Skeletal muscle satellite cell (primary cell): ENCODE results near the gene CDS2.

Experiments
- H3K27me3 ChIP-seq: 2 replicates; pipeline ENCODE4 v1.7.0; 2013; ENCODE audit warnings: low read length; ENCODE audit not compliant: control insufficient read depth, insufficient read depth
- H3K36me3 ChIP-seq: 2 replicates; pipeline ENCODE4 v1.7.0; 2013; ENCODE audit warnings: mild to moderate bottlenecking, control low read depth, low read length; ENCODE audit not compliant: insufficient read depth
- H3K4me1 ChIP-seq: 2 replicates; pipeline ENCODE4 v1.7.0; 2013; ENCODE audit warnings: low read length; ENCODE audit not compliant: control insufficient read depth, insufficient read depth
- H3K4me2 ChIP-seq: 2 replicates; pipeline ENCODE4 v1.7.0; 2013; ENCODE audit warnings: mild to moderate bottlenecking, low read length
- H3K4me3 ChIP-seq: 2 replicates; pipeline ENCODE4 v1.7.0; 2013; ENCODE audit warnings: low read length
- H3K9ac ChIP-seq: 2 replicates; pipeline ENCODE4 v1.7.0; 2013; ENCODE audit warnings: mild to moderate bottlenecking, low read depth, low read length, moderate library complexity
- H3K9me3 ChIP-seq: replicated peaks from 2 replicates; pipeline ENCODE4 v1.7.0; 2013; ENCODE audit warnings: mild to moderate bottlenecking, control low read depth, low read length

CDS2 gene

GRCh38 chr20:5203380-5203779 is 76.6 kb downstream of the CDS2 start:
- H3K4me1 ChIP-seq, result no peaks in the 10 kb centered on the region
- no peaks in the 10 kb centered on the region for H3K27me3 ChIP-seq
- H3K36me3 ChIP-seq, result no peaks in the 10 kb centered on the region
- H3K9ac ChIP-seq, result no peak overlapping the region
- H3K4me2 ChIP-seq, result no peak overlapping the region
- no peaks in the 10 kb centered on the region for H3K9me3 ChIP-seq
- H3K4me3 ChIP-seq, result no peak overlapping the region

- H3K9ac ChIP-seq, result no peak overlapping the region
- H3K4me2 ChIP-seq, result no peak overlapping the region
- H3K27me3 ChIP-seq, result no peaks in the 10 kb centered on the region
- H3K9me3 ChIP-seq, result no peaks in the 10 kb centered on the region
- H3K4me1 ChIP-seq, result no peaks in the 10 kb centered on the region
- no peak overlapping the region for H3K4me3 ChIP-seq
- no peaks in the 10 kb centered on the region for H3K36me3 ChIP-seq
Measured at GRCh38 chr20:5205348-5206210, 78.8 kb downstream of the CDS2 start.

- H3K9ac ChIP-seq, result no peak overlapping the region
- H3K4me3 ChIP-seq, result no peak overlapping the region
- H3K4me1 ChIP-seq, result no peaks in the 10 kb centered on the region
- no peaks in the 10 kb centered on the region for H3K27me3 ChIP-seq
- H3K4me2 ChIP-seq, result no peak overlapping the region
- H3K9me3 ChIP-seq, result no peaks in the 10 kb centered on the region
- peaks cover 2% of the 10 kb centered on the region for H3K36me3 ChIP-seq
Measured at GRCh38 chr20:5207138-5207537, 80.3 kb downstream of the CDS2 start.

- H3K9ac ChIP-seq, result no peak overlapping the region
- H3K4me1 ChIP-seq, result peaks cover 5% of the 10 kb centered on the region
- no peak overlapping the region for H3K4me2 ChIP-seq
- peaks cover 3% of the 10 kb centered on the region for H3K36me3 ChIP-seq
- H3K9me3 ChIP-seq, result no peaks in the 10 kb centered on the region
- H3K4me3 ChIP-seq, result no peak overlapping the region
- H3K27me3 ChIP-seq, result no peaks in the 10 kb centered on the region
Measured at GRCh38 chr20:5211803-5212714, 85.3 kb downstream of the CDS2 start.

- H3K9me3 ChIP-seq, result no peaks in the 10 kb centered on the region
- peaks cover 3% of the 10 kb centered on the region for H3K36me3 ChIP-seq
- H3K4me1 ChIP-seq, result peaks cover 5% of the 10 kb centered on the region
- H3K4me3 ChIP-seq, result no peak overlapping the region
- H3K4me2 ChIP-seq, result no peak overlapping the region
- no peak overlapping the region for H3K9ac ChIP-seq
- no peaks in the 10 kb centered on the region for H3K27me3 ChIP-seq
Measured at GRCh38 chr20:5212907-5213487, 86.2 kb downstream of the CDS2 start.

GRCh38 chr20:5214826-5215225 is 88.0 kb downstream of the CDS2 start:
- H3K9ac ChIP-seq, result no peak overlapping the region
- H3K4me3 ChIP-seq, result no peak overlapping the region
- no peaks in the 10 kb centered on the region for H3K27me3 ChIP-seq
- no peaks in the 10 kb centered on the region for H3K9me3 ChIP-seq
- H3K4me1 ChIP-seq, result peaks cover 5% of the 10 kb centered on the region
- H3K4me2 ChIP-seq, result no peak overlapping the region
- H3K36me3 ChIP-seq, result peaks cover 3% of the 10 kb centered on the region

- H3K9ac ChIP-seq, result no peak overlapping the region
- peaks cover 3% of the 10 kb centered on the region for H3K36me3 ChIP-seq
- H3K4me3 ChIP-seq, result no peak overlapping the region
- peaks cover 5% of the 10 kb centered on the region for H3K4me1 ChIP-seq
- no peak overlapping the region for H3K4me2 ChIP-seq
- no peaks in the 10 kb centered on the region for H3K27me3 ChIP-seq
- no peaks in the 10 kb centered on the region for H3K9me3 ChIP-seq
Measured at GRCh38 chr20:5215672-5216304, 89.0 kb downstream of the CDS2 start.

GRCh38 chr20:5216663-5217062 is 89.9 kb downstream of the CDS2 start:
- no peak overlapping the region for H3K4me2 ChIP-seq
- peaks cover 5% of the 10 kb centered on the region for H3K4me1 ChIP-seq

GRCh38 chr20:5217616-5218015 is 90.8 kb downstream of the CDS2 start:
- H3K4me3 ChIP-seq, result no peak overlapping the region
- H3K4me1 ChIP-seq, result peaks cover 5% of the 10 kb centered on the region
- no peak overlapping the region for H3K4me2 ChIP-seq
- no peak overlapping the region for H3K9ac ChIP-seq
- H3K36me3 ChIP-seq, result no peaks in the 10 kb centered on the region
- no peaks in the 10 kb centered on the region for H3K27me3 ChIP-seq
- no peaks in the 10 kb centered on the region for H3K9me3 ChIP-seq

More at GRCh38 chr20:5216663-5217062, 89.9 kb downstream of the CDS2 start:
- H3K9ac ChIP-seq, result no peak overlapping the region
- peaks cover 3% of the 10 kb centered on the region for H3K36me3 ChIP-seq
- H3K4me3 ChIP-seq, result no peak overlapping the region
- H3K27me3 ChIP-seq, result no peaks in the 10 kb centered on the region
- H3K9me3 ChIP-seq, result no peaks in the 10 kb centered on the region

- no peak overlapping the region for H3K4me3 ChIP-seq
Measured at GRCh38 chr20:5220321-5221060, 93.7 kb downstream of the CDS2 start.

More at GRCh38 chr20:5220321-5221060, 93.7 kb downstream of the CDS2 start:
- Histone ChIP-seq H3K9me3 (no peaks in the 10 kb centered on the region), H3K27me3 (no peaks in the 10 kb centered on the region), H3K4me1 (peaks cover 5% of the 10 kb centered on the region), H3K9ac (no peak overlapping the region), H3K36me3 (no peaks in the 10 kb centered on the region), H3K4me2 (no peak overlapping the region)
